ENCODE measurements around the gene MIER1.
"Not testable (repeated sequence)": the region's sequence is repeated elsewhere in the genome, so short reads cannot be mapped to it uniquely, and the experiment has no call there.

MIER1 gene

GRCh38 chr1:66938613-66939012 is 13.8 kb downstream of the MIER1 start:
- DNase-seq (ENCODE audit: low read depth), result no peak

- DNase-seq (ENCODE audit: low read depth), result no peak
Measured at GRCh38 chr1:66940981-66941380, 16.2 kb downstream of the MIER1 start.

- DNase-seq (ENCODE audit: low read depth), result no peak
Measured at GRCh38 chr1:66943361-66943969, 18.7 kb downstream of the MIER1 start.

- peak; percentile 42 for DNase-seq (ENCODE audit: low read depth)
Measured at GRCh38 chr1:66944330-66945274, 19.8 kb downstream of the MIER1 start.

GRCh38 chr1:66945316-66945715 is 20.5 kb downstream of the MIER1 start:
- DNase-seq (ENCODE audit: low read depth), result no peak

- no peak for DNase-seq (ENCODE audit: low read depth)
Measured at GRCh38 chr1:66947267-66947666, 22.5 kb downstream of the MIER1 start.

- DNase-seq (ENCODE audit: low read depth), result no peak
Measured at GRCh38 chr1:66951513-66951912, 26.7 kb downstream of the MIER1 start.

- no peak for DNase-seq (ENCODE audit: low read depth)
Measured at GRCh38 chr1:66954208-66954607, 29.4 kb downstream of the MIER1 start.

GRCh38 chr1:66957938-66958337 is 33.1 kb downstream of the MIER1 start:
- no peak for DNase-seq (ENCODE audit: low read depth)

GRCh38 chr1:66966188-66966873 is 41.5 kb downstream of the MIER1 start:
- DNase-seq (ENCODE audit: low read depth), result not testable (repeated sequence)

GRCh38 chr1:66968574-66968973 is 43.8 kb downstream of the MIER1 start:
- DNase-seq (ENCODE audit: low read depth), result no peak

- no peak for DNase-seq (ENCODE audit: low read depth)
Measured at GRCh38 chr1:66978201-66978600, 53.4 kb downstream of the MIER1 start.

GRCh38 chr1:66979621-66980020 is 54.8 kb downstream of the MIER1 start:
- DNase-seq (ENCODE audit: low read depth), result not testable (repeated sequence)

- DNase-seq (ENCODE audit: low read depth), result no peak
Measured at GRCh38 chr1:66980745-66981367, 56.1 kb downstream of the MIER1 start.

- no peak for DNase-seq (ENCODE audit: low read depth)
Measured at GRCh38 chr1:66981679-66982078, 56.9 kb downstream of the MIER1 start.

GRCh38 chr1:66982561-66983260 is 57.9 kb downstream of the MIER1 start:
- DNase-seq (ENCODE audit: low read depth), result no peak

GRCh38 chr1:66984491-66984890 is 59.7 kb downstream of the MIER1 start:
- no peak for DNase-seq (ENCODE audit: low read depth)

- DNase-seq (ENCODE audit: low read depth), result no peak
Measured at GRCh38 chr1:66985835-66986234, 61.0 kb downstream of the MIER1 start.

GRCh38 chr1:66993076-66993475 is 68.3 kb downstream of the MIER1 start:
- DNase-seq (ENCODE audit: low read depth), result no peak

GRCh38 chr1:66996018-66996682 is 71.4 kb downstream of the MIER1 start:
- no peak for DNase-seq (ENCODE audit: low read depth)

GRCh38 chr1:66998972-66999371 is 74.2 kb downstream of the MIER1 start:
- no peak for DNase-seq (ENCODE audit: low read depth)
